NB4 (cell line): ENCODE results near the gene CREBRF.

Experiments
- CTCF ChIP-seq: IDR thresholded peaks from one replicate; pipeline ENCODE4 v1.5.1; 2012; ENCODE audit warnings: low read depth, low read length
- MYC ChIP-seq: IDR thresholded peaks from 2 replicates; pipeline ENCODE4 v1.6.1; 2011; ENCODE audit warnings: low read depth, low read length
- POLR2A ChIP-seq: IDR thresholded peaks from 2 replicates; pipeline ENCODE4 v1.6.1; 2011; ENCODE audit warnings: mild to moderate bottlenecking; ENCODE audit not compliant: insufficient read length; ENCODE audit errors: extremely low read depth

DNA sequence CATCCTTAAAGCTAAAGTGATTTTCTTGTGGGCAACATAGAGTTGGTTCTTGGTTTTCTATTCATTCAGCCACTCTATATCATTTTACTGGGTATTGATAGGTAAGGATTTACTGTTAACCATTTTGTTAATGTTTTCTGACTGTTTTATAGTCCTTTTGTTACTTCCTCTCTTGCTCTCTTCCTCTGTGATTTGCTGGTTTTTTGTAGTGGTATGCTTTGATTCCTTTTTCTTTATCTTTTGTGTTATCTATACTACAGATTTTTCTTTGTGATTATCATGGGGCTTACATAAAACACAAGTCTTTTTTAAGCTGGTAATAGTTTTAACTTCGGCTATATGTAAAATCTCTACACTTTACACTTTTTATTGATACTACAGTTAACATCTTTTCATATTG lies 43.3 kb downstream of the CREBRF start:
- no peak for TF ChIP-seq CTCF
- TF ChIP-seq MYC = no peak
- no peak for TF ChIP-seq POLR2A
